T-cell (primary cell): Measurements from ENCODE around the gene PDIA2. TPM values are rescaled to one million over a fixed set of nuclear protein-coding genes. Genes with fewer than 3 reads are reported as not detected.
A peak's percentile ranks its signal among the peaks of the same experiment; 100 is the strongest.

Source experiments
- ATAC-seq, 4 experiments: fragments of 200-7000 bp in 3 of 4; fragments of 150-1000 bp in 1 of 4; cut with Tn5 transposase; replicated peaks in 1 of 4; 1 replicate in 3 of 4; 2 replicates in 1 of 4; pipeline ENCODE4 v1.10.0; 2021; ENCODE audit warnings: moderate library complexity in 3 of 4, mild to moderate bottlenecking in 2 of 4, moderate number of reproducible peaks in 1 of 4
- CTCF ChIA-PET, 2 donors: fragments of 300-600 bp; sonication (Branson Sonifier 250); formaldehyde crosslinking; loops; one replicate each; lab custom pipeline; 2022; ENCODE audit warnings: antibody characterized with exemption in 2 of 2; lab: Charles Lee
- POLR2A ChIA-PET, 2 donors: fragments of 300-600 bp; sonication (Branson Sonifier 250); formaldehyde crosslinking; loops; one replicate each; lab custom pipeline; 2022; ENCODE audit warnings: antibody characterized with exemption in 2 of 2; lab: Charles Lee
- DNase-seq, 35 experiments: peaks; one replicate each; pipeline versions ENCODE4 v3.0.0 to v3.0.0-alpha.2; 2013 to 2023
- H3K27ac ChIP-seq: one replicate; pipeline ENCODE4 v1.5.1; 2013; ENCODE audit warnings: low read length
- H3K27me3 ChIP-seq, 2 experiments: replicated peaks in 1 of 2; 1 replicate in 1 of 2; 2 replicates in 1 of 2; pipeline versions ENCODE4 v1.6.1 to v1.7.0; 2013; ENCODE audit warnings: low read length in 1 of 2, mixed read lengths in 1 of 2; ENCODE audit not compliant: control insufficient read depth in 2 of 2, insufficient read depth in 2 of 2; ENCODE audit errors: extremely low read depth in 1 of 2
- H3K36me3 ChIP-seq, 2 donors: 1 replicate in 1 of 2; 2 replicates in 1 of 2; pipeline versions ENCODE4 v1.6.1 to v1.7.0; 2013; ENCODE audit warnings: low read length in 1 of 2; ENCODE audit not compliant: control insufficient read depth in 2 of 2, insufficient read depth in 1 of 2; ENCODE audit errors: extremely low read depth in 1 of 2
- H3K4me1 ChIP-seq, 2 experiments: 1 replicate in 1 of 2; 2 replicates in 1 of 2; pipeline versions ENCODE4 v1.6.1 to v1.7.0; 2013; ENCODE audit warnings: low read length in 2 of 2, mixed read lengths in 1 of 2; ENCODE audit not compliant: insufficient read depth in 2 of 2, control insufficient read depth in 1 of 2; ENCODE audit errors: extremely low read depth in 1 of 2
- H3K4me3 ChIP-seq, 2 donors: 1 replicate in 1 of 2; 2 replicates in 1 of 2; pipeline versions ENCODE4 v1.5.1 to v1.7.0; 2013; ENCODE audit warnings: mild to moderate bottlenecking in 2 of 2, low read length in 1 of 2, moderate library complexity in 1 of 2; ENCODE audit not compliant: control insufficient read depth in 1 of 2; ENCODE audit errors: extremely low read depth in 1 of 2
- H3K9me3 ChIP-seq: 2 replicates; pipeline ENCODE4 v1.7.0; 2013
- H3K27ac Mint-ChIP-seq, 2 donors: one replicate each; pipeline ENCODE4 v1.8.0; 2020 to 2021; ENCODE audit warnings: mild to moderate bottlenecking in 2 of 2, mixed read lengths in 2 of 2
- H3K27me3 Mint-ChIP-seq, 2 donors: one replicate each; pipeline ENCODE4 v1.8.0; 2021 to 2022; ENCODE audit warnings: mixed read lengths in 2 of 2
- H3K36me3 Mint-ChIP-seq: one replicate; pipeline ENCODE4 v1.8.0; 2021; ENCODE audit warnings: mixed read lengths
- H3K4me1 Mint-ChIP-seq, 3 donors: one replicate each; pipeline ENCODE4 v1.8.0; 2020 to 2022; ENCODE audit warnings: mixed read lengths in 3 of 3, mild to moderate bottlenecking in 1 of 3
- H3K4me3 Mint-ChIP-seq, 3 donors: one replicate each; pipeline ENCODE4 v1.8.0; 2020 to 2022; ENCODE audit warnings: mild to moderate bottlenecking in 3 of 3, mixed read lengths in 3 of 3, moderate library complexity in 3 of 3
- H3K9me3 Mint-ChIP-seq, 3 donors: one replicate each; pipeline ENCODE4 v1.8.0; 2020 to 2022; ENCODE audit warnings: mixed read lengths in 3 of 3
- WGBS: methylation state at CpG from one replicate; pipeline ENCODE4 v1.1.5; 2013; ENCODE audit warnings: missing lambda C conversion rate; ENCODE audit not compliant: insufficient coverage; 5-methylcytosine and 5-hydroxymethylcytosine counted together
- total RNA-seq, 35 experiments: library from RNA in 6 of 35; stranded (reverse) in 6 of 35; fragments of 120-200 nt in 1 of 35; gene quantifications; one replicate each; pipeline versions ENCODE4 v1.2.1 to v1.2.4 and lab custom pipeline; 2013 to 2026

PDIA2 gene
- total RNA-seq, 5 donors from 2014 or later (not counting 1 experiment from before 2014, with no cell fraction given), result 0.38 to 0.54 (median 0.53) TPM; not detected in 2

DNA sequence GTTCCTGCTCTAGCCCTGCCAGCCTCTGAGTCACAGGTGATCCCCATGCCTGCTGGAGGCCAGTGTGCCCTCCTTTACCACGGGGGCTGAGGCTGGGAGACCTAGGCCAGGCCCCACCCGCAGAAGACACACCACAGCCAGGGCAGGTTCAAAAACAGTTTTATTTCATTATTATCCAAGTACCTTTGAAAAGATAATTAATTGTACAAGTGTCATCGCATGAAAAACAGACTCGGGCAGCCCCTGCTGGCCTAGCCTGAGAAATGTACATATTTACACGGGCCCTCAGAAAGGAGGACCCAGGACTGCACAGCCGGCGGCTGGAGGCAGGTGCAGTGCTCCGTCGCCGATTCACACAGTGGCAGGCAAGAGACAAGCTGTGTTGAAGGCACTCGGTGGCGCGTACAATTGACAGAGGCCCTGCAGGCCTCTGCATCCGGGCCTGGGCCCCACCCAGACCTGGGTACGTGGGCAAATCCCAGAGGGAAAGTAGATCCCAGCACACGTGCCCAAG lies 4.4 kb downstream of the PDIA2 start:
- peaks cover 16% of the 10 kb centered on the region for H3K36me3 Mint-ChIP-seq
- no peak overlapping the region for H3K27ac Mint-ChIP-seq
- no peak overlapping the region for H3K4me3 Mint-ChIP-seq
- no peaks in the 10 kb centered on the region for H3K27me3 Mint-ChIP-seq
- Histone ChIP-seq H3K4me1 (no peaks in the 10 kb centered on the region), H3K27me3 (peaks cover 0 to 9% of the 10 kb centered on the region in 2 experiments), H3K4me3 (no peak overlapping the region), H3K27ac (no peak overlapping the region), H3K9me3 (no peaks in the 10 kb centered on the region), H3K36me3 (peaks cover 25 to 51% of the 10 kb centered on the region in 2 donors)
- DNase-seq (no peak), ATAC-seq (no peak)
- ChIA-PET POLR2A (no interaction called here), CTCF (no interaction called here)
- H3K4me1 Mint-ChIP-seq, result no peaks in the 10 kb centered on the region
- WGBS, result 92% methylated on average over 15 of the region's 16 CpGs
- H3K9me3 Mint-ChIP-seq, result no peaks in the 10 kb centered on the region

- WGBS, result 96% methylated on average over 22 of the region's 33 CpGs
Observed at GRCh38 chr16:287981-288920, 5.3 kb downstream of the PDIA2 start.

DNA sequence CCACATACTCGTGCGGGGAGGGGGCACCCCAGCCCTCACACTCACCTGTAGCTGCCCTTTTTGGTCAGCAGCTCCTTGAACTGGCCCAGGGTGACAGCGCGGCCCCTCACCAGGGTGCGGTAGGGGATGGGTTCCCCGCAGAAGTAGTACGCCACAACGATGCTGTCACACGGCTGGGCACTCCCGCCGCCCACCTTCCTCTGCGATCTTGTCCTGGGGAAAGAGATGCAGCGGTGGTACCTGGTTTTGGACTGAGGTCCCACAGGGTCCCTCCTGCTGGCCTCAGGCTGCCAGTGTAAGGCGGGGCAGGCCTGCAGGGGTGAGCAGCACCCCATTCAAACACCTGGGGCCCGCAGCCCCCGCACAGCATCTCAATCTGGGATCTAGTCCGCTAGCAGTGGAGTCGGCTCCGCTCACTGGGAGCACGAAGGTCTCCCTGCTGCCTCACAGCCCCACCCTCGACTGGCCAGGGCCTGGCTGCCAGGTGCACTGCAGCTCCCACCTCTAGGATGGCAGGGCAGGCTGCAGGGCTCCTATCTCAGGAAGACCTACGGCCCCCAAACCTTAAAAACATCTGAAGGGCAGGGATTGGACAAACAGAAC lies 6.5 kb downstream of the PDIA2 start:
- Histone ChIP-seq H3K36me3 (peaks cover 33 to 66% of the 10 kb centered on the region in 2 donors), H3K27me3 (no peaks in the 10 kb centered on the region), H3K4me3 (no peak overlapping the region), H3K27ac (no peak overlapping the region), H3K4me1 (no peaks in the 10 kb centered on the region), H3K9me3 (no peaks in the 10 kb centered on the region)
- ATAC-seq (no peak), DNase-seq (no peak)
- Mint-ChIP-seq H3K9me3 (no peaks in the 10 kb centered on the region), H3K27me3 (no peaks in the 10 kb centered on the region), H3K36me3 (peaks cover 20% of the 10 kb centered on the region), H3K27ac (no peak overlapping the region), H3K4me1 (no peaks in the 10 kb centered on the region), H3K4me3 (no peak overlapping the region)
- CTCF ChIA-PET, result no interaction called here
- POLR2A ChIA-PET, result no interaction called here
- WGBS, result 94% methylated on average over 22 of the region's 22 CpGs

More at GRCh38 chr16:287981-288920, 5.3 kb downstream of the PDIA2 start:
- ChIA-PET CTCF (no interaction called here), POLR2A (no interaction called here)
- Histone ChIP-seq H3K36me3 (peaks cover 33 to 60% of the 10 kb centered on the region in 2 donors), H3K9me3 (no peaks in the 10 kb centered on the region), H3K4me3 (no peak overlapping the region), H3K4me1 (no peaks in the 10 kb centered on the region), H3K27ac (no peak overlapping the region), H3K27me3 (peaks cover 0 to 2% of the 10 kb centered on the region in 2 experiments)
- H3K36me3 Mint-ChIP-seq, result peaks cover 20% of the 10 kb centered on the region
- no peak for ATAC-seq
- DNase-seq, result no peak
- no peaks in the 10 kb centered on the region for H3K27me3 Mint-ChIP-seq
- no peak overlapping the region for H3K27ac Mint-ChIP-seq
- no peaks in the 10 kb centered on the region for H3K9me3 Mint-ChIP-seq
- no peaks in the 10 kb centered on the region for H3K4me1 Mint-ChIP-seq
- H3K4me3 Mint-ChIP-seq, result no peak overlapping the region

DNA sequence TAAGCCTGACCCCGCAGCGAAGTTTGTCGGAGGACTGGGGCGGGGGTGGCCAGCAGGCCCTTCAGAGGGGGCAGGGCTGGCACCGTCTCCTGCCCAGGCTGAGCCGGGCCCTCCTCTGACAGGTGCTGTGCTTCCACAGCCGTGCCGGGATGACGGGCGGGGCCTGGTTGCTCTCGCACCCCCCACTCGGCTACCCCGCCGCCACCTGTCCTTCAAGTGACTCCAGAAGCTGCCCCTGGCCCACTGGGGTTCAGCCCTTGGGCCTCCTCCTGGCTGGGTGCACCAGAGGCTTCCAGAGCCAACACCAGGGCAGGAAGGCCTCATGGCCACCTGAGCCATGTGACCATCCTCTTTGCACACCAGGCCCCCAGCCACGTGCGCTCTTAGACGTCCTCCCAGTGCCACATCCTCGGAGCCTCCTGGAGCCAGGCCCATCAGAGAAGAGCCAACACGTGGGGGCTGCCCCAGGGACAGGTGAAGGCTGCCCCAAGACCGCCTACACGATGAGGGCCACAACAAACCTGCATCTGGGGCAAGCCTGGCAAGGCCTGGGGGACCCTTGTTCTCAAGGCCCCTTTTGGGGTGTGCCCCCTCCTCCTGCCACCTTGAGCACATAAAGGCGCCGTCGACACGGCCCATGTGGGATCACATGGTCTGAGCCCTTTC lies 7.2 kb downstream of the PDIA2 start:
- no peaks in the 10 kb centered on the region for H3K4me1 Mint-ChIP-seq
- Histone ChIP-seq H3K27ac (no peak overlapping the region), H3K27me3 (no peaks in the 10 kb centered on the region), H3K4me3 (no peak overlapping the region), H3K4me1 (no peaks in the 10 kb centered on the region), H3K36me3 (peaks cover 33 to 66% of the 10 kb centered on the region in 2 donors), H3K9me3 (no peaks in the 10 kb centered on the region)
- DNase-seq, result no peak
- ChIA-PET POLR2A (no interaction called here), CTCF (no interaction called here)
- H3K36me3 Mint-ChIP-seq, result peaks cover 20% of the 10 kb centered on the region
- no peak for ATAC-seq
- no peak overlapping the region for H3K27ac Mint-ChIP-seq
- H3K9me3 Mint-ChIP-seq, result no peaks in the 10 kb centered on the region
- no peak overlapping the region for H3K4me3 Mint-ChIP-seq
- H3K27me3 Mint-ChIP-seq, result no peaks in the 10 kb centered on the region
- WGBS, result 94% methylated on average over 25 of the region's 25 CpGs

GRCh38 chr16:290681-291405 lies 7.9 kb downstream of the PDIA2 start:
- H3K36me3 ChIP-seq, result peaks cover 33 to 66% of the 10 kb centered on the region in 2 donors
- H3K4me1 Mint-ChIP-seq, result no peaks in the 10 kb centered on the region
- POLR2A ChIA-PET, result no interaction called here

More at GRCh38 chr16:290681-291405, 7.9 kb downstream of the PDIA2 start:
- H3K4me3 Mint-ChIP-seq, result no peak overlapping the region
- WGBS, result 97% methylated on average over 49 of the region's 50 CpGs
- no peaks in the 10 kb centered on the region for H3K9me3 Mint-ChIP-seq
- no peaks in the 10 kb centered on the region for H3K27me3 ChIP-seq
- no peaks in the 10 kb centered on the region for H3K4me1 ChIP-seq
- H3K27me3 Mint-ChIP-seq, result no peaks in the 10 kb centered on the region
- no peak overlapping the region for H3K4me3 ChIP-seq
- no peaks in the 10 kb centered on the region for H3K9me3 ChIP-seq
- H3K27ac Mint-ChIP-seq, result no peak overlapping the region
- ATAC-seq (peak in 1 of 4 experiments; percentile 24), DNase-seq (no peak)
- H3K27ac ChIP-seq, result no peak overlapping the region
- CTCF ChIA-PET, result interaction anchor here in 1 of 2 donors (0.5 kb wide), 1 partner anchor 95 kb away, joined by 3 read pairs; no protein-coding TSS in a partner anchor
- H3K36me3 Mint-ChIP-seq, result peaks cover 20% of the 10 kb centered on the region
